ENCODE data around the gene NR0B2. TPM values are rescaled to one million over a fixed set of nuclear protein-coding genes. Genes with fewer than 3 reads are reported as not detected.

The NR0B2 gene
- total and polyA plus RNA-seq, 2 of the 13 experiments (the other 11 are each of a cell fraction or from before 2014, with no cell fraction given), result 72.5 to 133 TPM

GRCh38 chr1:26910343-26911160, 3.2 kb downstream of the NR0B2 start (continued):
- TF ChIP-seq THAP9 (CRISPR knock-in tag; IDR thresholded peaks at IDR 0.05; ENCODE audit: borderline replicate concordance), result 0 out of 2 replicates have a peak, but pooled peaks have one; percentile 48
- TF ChIP-seq MIXL1 (CRISPR knock-in tag; IDR thresholded peaks at IDR 0.05), result peak; percentile 62; the same call in 1 of the 2 replicates
- no peak for TF ChIP-seq RARG (CRISPR knock-in tag; IDR thresholded peaks at IDR 0.05; ENCODE audit: low read depth)
- TF ChIP-seq ZNF124 (CRISPR knock-in tag; IDR thresholded peaks at IDR 0.05), result peak; percentile 94
- peak; percentile 89 for TF ChIP-seq NFIC (IDR thresholded peaks at IDR 0.05; ENCODE audit: low read length)
- TF ChIP-seq PATZ1 (CRISPR knock-in tag; IDR thresholded peaks at IDR 0.05), result peak; percentile 89
- TF ChIP-seq ZNF839 (CRISPR knock-in tag; IDR thresholded peaks at IDR 0.05; ENCODE audit: borderline replicate concordance), result no peak
- TF ChIP-seq THAP11 (CRISPR knock-in tag; IDR thresholded peaks at IDR 0.05), result peak; percentile 78
- TF ChIP-seq ZNF564 (CRISPR knock-in tag; IDR thresholded peaks at IDR 0.05), result peak; percentile 68; the same call in 1 of the 2 replicates
- TF ChIP-seq ZEB1 (IDR thresholded peaks at IDR 0.05; ENCODE audit: insufficient replicate concordance, low read depth), result peak; percentile 47
- peak; percentile 72; the same call in 1 of the 2 replicates for TF ChIP-seq MYPOP (CRISPR knock-in tag; IDR thresholded peaks at IDR 0.05)
- TF ChIP-seq NCOA5 (CRISPR knock-in tag; IDR thresholded peaks at IDR 0.05), result 0 out of 2 replicates have a peak, but pooled peaks have one; percentile 55
- no peak for TF ChIP-seq ZBTB2 (CRISPR knock-in tag; IDR thresholded peaks at IDR 0.05; ENCODE audit: low read depth)
- peak; percentile 43; the same call in 1 of the 2 replicates for TF ChIP-seq REPIN1 (CRISPR knock-in tag; IDR thresholded peaks at IDR 0.05; ENCODE audit: borderline replicate concordance, low read depth)
- peak; percentile 63; the same call in 1 of the 2 replicates for TF ChIP-seq YEATS2 (CRISPR knock-in tag; IDR thresholded peaks at IDR 0.05; ENCODE audit: borderline replicate concordance)
- peak; percentile 93 for TF ChIP-seq NCOR1 (IDR thresholded peaks at IDR 0.05; ENCODE audit: borderline replicate concordance, low read length)
- peak; percentile 60; the same call in 1 of the 2 replicates for TF ChIP-seq JUN (CRISPR knock-in tag; IDR thresholded peaks at IDR 0.05)
- TF ChIP-seq KMT2A (CRISPR knock-in tag; IDR thresholded peaks at IDR 0.05), result 0 out of 2 replicates have a peak, but pooled peaks have one; percentile 29
- TF ChIP-seq ZNF576 (CRISPR knock-in tag; IDR thresholded peaks at IDR 0.05), result 0 out of 2 replicates have a peak, but pooled peaks have one; percentile 80
- TF ChIP-seq ZC3H4 (CRISPR knock-in tag; IDR thresholded peaks at IDR 0.05; ENCODE audit: borderline replicate concordance), result peak; percentile 35
- TF ChIP-seq ZFP36L1 (CRISPR knock-in tag; IDR thresholded peaks at IDR 0.05), result peak; percentile 92; the same call in 1 of the 2 replicates

Data from HepG2 (cell line).